ENCODE results near the gene RBP4. TPM values are rescaled to one million over a fixed set of nuclear protein-coding genes. Genes with fewer than 3 reads are reported as not detected.

The RBP4 gene
- total and polyA plus RNA-seq, 9 donors, result 0.81 to 6.7 (median 4.0) TPM; not detected in 1

DNA sequence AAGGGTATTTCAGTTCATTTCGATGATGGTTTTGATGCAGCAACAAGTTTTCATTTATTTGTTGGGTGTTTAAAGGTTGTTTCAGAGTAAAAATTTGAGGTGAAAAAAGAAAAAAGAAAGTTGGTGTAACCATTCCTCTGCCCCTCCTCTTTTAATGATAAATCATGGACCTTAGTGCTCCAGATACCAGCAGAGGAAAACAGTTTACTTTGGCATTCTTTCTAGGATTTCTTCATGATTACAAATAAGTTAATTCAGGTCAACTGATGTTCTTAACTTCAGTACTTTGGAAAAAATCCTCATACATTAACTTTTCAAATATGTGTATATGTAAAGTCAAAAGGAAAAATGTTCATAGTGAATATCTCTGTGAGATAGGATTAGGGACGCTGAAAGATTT lies 2.0 kb upstream of the RBP4 start:
- intact Hi-C loops (cut with DNase I), result no loop called here
- TF ChIP-seq, protein P1, sequence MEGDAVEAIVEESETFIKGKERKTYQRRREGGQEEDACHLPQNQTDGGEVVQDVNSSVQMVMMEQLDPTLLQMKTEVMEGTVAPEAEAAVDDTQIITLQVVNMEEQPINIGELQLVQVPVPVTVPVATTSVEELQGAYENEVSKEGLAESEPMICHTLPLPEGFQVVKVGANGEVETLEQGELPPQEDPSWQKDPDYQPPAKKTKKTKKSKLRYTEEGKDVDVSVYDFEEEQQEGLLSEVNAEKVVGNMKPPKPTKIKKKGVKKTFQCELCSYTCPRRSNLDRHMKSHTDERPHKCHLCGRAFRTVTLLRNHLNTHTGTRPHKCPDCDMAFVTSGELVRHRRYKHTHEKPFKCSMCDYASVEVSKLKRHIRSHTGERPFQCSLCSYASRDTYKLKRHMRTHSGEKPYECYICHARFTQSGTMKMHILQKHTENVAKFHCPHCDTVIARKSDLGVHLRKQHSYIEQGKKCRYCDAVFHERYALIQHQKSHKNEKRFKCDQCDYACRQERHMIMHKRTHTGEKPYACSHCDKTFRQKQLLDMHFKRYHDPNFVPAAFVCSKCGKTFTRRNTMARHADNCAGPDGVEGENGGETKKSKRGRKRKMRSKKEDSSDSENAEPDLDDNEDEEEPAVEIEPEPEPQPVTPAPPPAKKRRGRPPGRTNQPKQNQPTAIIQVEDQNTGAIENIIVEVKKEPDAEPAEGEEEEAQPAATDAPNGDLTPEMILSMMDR (IDR thresholded peaks at IDR 0.05), result no peak
- TF ChIP-seq POLR2A (IDR thresholded peaks at IDR 0.05) (no peak), EP300 (IDR thresholded peaks at IDR 0.05) (no peak)
- no peaks in the 10 kb centered on the region for H3K36me3 ChIP-seq
- no peak overlapping the region for H3K27ac ChIP-seq
- DNase-seq, result no peak
- WGBS, 3 donors, result 93 to 96% (median 93%) methylated on average over 2 of the region's 2 CpGs
- peaks cover 0 to 3% of the 10 kb centered on the region in 2 donors for H3K9me3 ChIP-seq
- no peaks in the 10 kb centered on the region for H3K27me3 ChIP-seq
- no peaks in the 10 kb centered on the region for H3K4me1 ChIP-seq (ENCODE audit: insufficient read depth)
- H3K4me3 ChIP-seq, result no peak overlapping the region

DNA sequence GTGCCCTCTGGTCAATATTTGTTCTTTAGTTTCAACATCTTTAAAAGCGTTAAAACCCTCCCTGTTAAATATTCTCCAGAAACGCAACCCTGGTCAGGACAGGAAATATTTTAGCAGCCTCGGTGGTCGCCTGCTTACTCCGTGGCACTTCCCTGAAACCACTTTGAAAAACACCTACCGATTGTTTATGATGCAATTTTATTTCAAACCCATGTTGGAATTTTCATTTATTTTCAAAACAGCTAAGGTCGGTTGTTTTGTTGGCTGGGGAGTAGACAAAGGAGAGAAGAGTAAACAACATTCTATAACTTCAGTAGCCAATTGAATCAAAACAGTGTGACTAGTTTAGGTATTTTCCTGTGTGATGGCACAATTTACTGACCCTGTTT lies 733 bp upstream of the RBP4 start:
- Histone ChIP-seq H3K27ac (no peak overlapping the region), H3K36me3 (no peaks in the 10 kb centered on the region), H3K4me3 (no peak overlapping the region), H3K9me3 (no peaks in the 10 kb centered on the region), H3K4me1 (ENCODE audit: insufficient read depth) (no peaks in the 10 kb centered on the region), H3K27me3 (no peaks in the 10 kb centered on the region)
- TF ChIP-seq, protein P1 (IDR thresholded peaks at IDR 0.05), result no peak
- TF ChIP-seq POLR2A (IDR thresholded peaks at IDR 0.05), result no peak
- no peak for TF ChIP-seq EP300 (IDR thresholded peaks at IDR 0.05)
- no peak for DNase-seq
- 6 to 10% (median 6%) methylated on average over 7 of the region's 7 CpGs for WGBS, 3 donors
- intact Hi-C loops (cut with DNase I), result no loop called here

DNA sequence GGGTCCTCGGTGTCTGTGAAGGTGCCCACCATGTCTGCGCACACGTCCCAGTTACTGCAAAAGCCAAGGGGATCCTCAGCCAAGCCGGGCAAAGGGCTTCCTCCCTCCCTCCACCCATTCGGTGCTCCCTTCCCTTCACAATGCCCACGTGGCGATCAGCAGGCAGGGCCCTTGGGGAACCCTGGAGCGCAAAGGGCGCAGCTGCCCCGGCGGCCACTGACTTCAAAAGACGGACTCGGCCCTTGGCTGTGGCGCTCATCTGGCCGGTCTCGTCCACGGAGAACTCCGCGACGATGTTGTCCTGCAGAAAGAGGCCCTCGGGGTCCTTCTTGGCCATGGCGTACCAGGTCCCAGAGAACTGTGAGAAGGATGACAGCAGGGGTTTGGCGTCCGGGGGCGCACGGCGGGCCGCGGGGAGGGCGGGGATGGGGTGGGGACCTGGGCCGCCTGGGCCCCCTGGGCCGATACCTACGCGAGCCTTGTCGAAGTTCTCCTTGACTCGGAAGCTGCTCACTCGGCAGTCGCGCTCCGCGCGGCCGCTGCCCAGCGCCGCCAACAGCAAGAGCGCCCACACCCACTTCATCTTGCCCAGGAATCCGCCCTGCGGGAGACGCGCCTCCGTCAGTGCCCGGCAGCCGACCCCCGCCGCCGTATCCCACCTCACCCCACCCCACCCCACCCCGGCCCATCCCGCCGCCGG lies 439 bp downstream of the RBP4 start:
- Histone ChIP-seq H3K4me3 (peak overlapping the region; percentile 23), H3K4me1 (ENCODE audit: insufficient read depth) (peaks cover 2% of the 10 kb centered on the region), H3K27ac (no peak overlapping the region), H3K9me3 (no peaks in the 10 kb centered on the region), H3K36me3 (no peaks in the 10 kb centered on the region), H3K27me3 (no peaks in the 10 kb centered on the region)
- DNase-seq, result peak in 2 of 5 donors; percentile 17 to 41
- no peak for TF ChIP-seq POLR2A (IDR thresholded peaks at IDR 0.05)
- TF ChIP-seq, protein P1 (IDR thresholded peaks at IDR 0.05), result no peak
- no peak for TF ChIP-seq EP300 (IDR thresholded peaks at IDR 0.05)
- intact Hi-C loops (cut with DNase I), result no loop called here
- WGBS, 3 donors, result 13 to 18% (median 14%) methylated on average over 43 to 60 of the region's 60 CpGs

DNA sequence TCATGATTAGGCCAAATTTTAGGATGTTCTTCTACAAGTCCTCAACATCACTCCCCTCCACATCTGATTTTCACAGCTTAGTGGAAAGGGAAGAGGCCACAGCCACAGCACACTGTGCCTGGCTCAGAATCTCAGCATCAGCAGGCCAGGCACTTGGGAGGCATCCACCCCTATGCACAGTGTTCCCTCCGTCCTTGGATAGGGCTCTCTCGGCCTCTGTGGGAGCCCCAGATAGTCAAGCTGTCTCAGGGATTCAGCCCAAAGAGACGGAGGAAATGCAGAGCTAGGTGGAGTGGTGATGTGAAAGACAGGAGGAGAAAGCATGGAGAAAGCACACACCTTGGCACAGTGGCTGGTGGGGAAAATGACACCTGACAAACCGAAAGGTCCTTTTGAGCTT lies 1.3 kb downstream of the RBP4 start:
- TF ChIP-seq, protein P1 (IDR thresholded peaks at IDR 0.05), result no peak
- no peak for TF ChIP-seq EP300 (IDR thresholded peaks at IDR 0.05)
- no peak for TF ChIP-seq POLR2A (IDR thresholded peaks at IDR 0.05)
- Histone ChIP-seq H3K27me3 (no peaks in the 10 kb centered on the region), H3K4me1 (ENCODE audit: insufficient read depth) (peaks cover 2% of the 10 kb centered on the region), H3K4me3 (no peak overlapping the region), H3K9me3 (no peaks in the 10 kb centered on the region), H3K27ac (no peak overlapping the region), H3K36me3 (no peaks in the 10 kb centered on the region)
- intact Hi-C loops (cut with DNase I), result no loop called here
- no peak for DNase-seq
- 85 to 90% (median 86%) methylated on average over 4 of the region's 4 CpGs for WGBS, 3 donors
